Measurements from ENCODE around the gene RPL29. TPM values are rescaled to one million over a fixed set of nuclear protein-coding genes. Genes with fewer than 3 reads are reported as not detected.
A peak's percentile ranks its signal among the peaks of the same experiment; 100 is the strongest.
"Not testable (repeated sequence)": the region's sequence is repeated elsewhere in the genome, so short reads cannot be mapped to it uniquely, and the experiment has no call there.

RPL29 gene
- total RNA-seq, 1 donor from 2014 or later: 765 TPM

DNA sequence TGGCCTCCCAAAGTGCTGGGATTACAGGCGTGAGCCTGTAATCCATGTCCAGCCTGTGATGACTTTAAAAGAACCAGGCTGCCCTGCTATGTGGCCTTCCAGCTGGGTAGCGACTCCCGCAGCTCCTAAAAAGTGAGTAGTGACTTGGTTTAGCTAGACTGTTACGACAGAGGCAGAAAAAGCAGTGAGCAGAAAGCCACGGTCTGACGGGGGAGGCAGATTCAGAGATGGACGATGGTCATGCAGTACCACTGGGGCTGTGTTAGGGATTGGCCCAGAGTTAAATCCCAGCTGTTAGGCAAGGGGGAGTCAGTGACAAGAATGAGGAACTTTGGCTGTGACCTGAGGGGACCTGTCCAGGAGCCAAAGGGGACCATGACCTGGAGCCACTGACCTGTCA lies 3.1 kb upstream of the RPL29 start:
- TF ChIP-seq, protein P1, sequence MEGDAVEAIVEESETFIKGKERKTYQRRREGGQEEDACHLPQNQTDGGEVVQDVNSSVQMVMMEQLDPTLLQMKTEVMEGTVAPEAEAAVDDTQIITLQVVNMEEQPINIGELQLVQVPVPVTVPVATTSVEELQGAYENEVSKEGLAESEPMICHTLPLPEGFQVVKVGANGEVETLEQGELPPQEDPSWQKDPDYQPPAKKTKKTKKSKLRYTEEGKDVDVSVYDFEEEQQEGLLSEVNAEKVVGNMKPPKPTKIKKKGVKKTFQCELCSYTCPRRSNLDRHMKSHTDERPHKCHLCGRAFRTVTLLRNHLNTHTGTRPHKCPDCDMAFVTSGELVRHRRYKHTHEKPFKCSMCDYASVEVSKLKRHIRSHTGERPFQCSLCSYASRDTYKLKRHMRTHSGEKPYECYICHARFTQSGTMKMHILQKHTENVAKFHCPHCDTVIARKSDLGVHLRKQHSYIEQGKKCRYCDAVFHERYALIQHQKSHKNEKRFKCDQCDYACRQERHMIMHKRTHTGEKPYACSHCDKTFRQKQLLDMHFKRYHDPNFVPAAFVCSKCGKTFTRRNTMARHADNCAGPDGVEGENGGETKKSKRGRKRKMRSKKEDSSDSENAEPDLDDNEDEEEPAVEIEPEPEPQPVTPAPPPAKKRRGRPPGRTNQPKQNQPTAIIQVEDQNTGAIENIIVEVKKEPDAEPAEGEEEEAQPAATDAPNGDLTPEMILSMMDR (IDR thresholded peaks at IDR 0.05): no peak

DNA sequence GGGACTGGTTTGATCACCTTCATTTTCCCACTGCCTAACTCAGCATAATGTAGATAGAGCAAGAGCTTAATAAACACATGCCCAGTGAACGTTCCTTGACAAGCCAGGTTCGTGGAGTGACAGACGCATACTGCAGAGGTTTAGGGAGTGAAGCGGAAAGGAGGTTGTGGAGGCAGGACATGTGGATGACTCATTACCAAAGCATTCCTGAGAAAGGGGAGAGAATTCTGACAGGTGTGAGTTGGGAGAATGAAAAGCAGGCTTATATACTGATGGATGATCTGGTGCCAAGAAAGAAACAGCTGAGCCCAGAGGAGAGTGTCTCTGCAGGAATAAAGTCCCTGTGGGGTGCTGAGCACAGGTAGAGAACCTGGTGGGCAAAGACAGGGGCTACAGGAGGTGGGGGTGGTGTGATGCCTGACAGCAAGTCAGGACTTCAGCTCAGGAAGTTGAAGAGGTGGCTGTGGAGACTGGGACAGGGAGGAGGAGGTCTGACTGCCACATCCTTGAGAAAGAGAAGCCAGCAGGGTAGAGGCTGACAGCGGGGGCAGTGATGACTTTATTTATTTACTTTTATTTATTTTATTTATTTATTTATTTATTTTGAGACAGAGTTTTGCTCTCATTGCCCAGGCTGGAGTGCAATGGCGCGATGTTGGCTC lies 2.4 kb upstream of the RPL29 start:
- Histone ChIP-seq H3K27me3 (ENCODE audit: low read depth) (no peaks in the 10 kb centered on the region), H3K4me3 (no peak overlapping the region), H3K36me3 (peaks cover 21% of the 10 kb centered on the region), H3K4me1 (peaks cover 27% of the 10 kb centered on the region), H3K27ac (no peak overlapping the region), H3K9me3 (no peaks in the 10 kb centered on the region)
- ATAC-seq: no peak
- TF ChIP-seq, protein P1 (IDR thresholded peaks at IDR 0.05): no peak
- intact Hi-C loops (cut with DNase I): no loop called here
- DNase-seq: no peak

More for the DNA sequence above, 3.1 kb upstream of the RPL29 start:
- Histone ChIP-seq H3K4me1 (peaks cover 24% of the 10 kb centered on the region), H3K4me3 (no peak overlapping the region), H3K36me3 (peaks cover 14% of the 10 kb centered on the region), H3K27me3 (ENCODE audit: low read depth) (no peaks in the 10 kb centered on the region), H3K9me3 (no peaks in the 10 kb centered on the region), H3K27ac (no peak overlapping the region)
- intact Hi-C loops (cut with DNase I): no loop called here
- DNase-seq (no peak), ATAC-seq (no peak)

DNA sequence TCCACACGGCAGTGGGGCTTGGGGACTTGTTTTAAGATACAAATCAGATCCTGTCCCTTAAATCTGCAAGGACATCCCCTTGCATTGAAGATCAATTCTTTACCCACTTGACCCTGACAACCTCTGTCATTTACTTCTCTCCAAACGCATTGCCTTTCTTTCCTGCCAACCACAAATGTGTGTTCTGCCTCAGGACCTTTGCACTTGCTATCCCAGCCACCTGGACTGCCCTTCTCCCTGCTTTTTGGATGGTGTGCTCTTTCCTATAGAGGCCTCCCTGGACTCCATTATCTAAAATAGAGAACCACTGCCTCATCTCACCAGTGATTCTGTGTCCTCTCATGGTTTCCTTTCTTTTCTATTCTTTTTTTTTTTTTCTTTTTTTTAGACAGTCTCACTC lies 1.5 kb upstream of the RPL29 start:
- Histone ChIP-seq H3K36me3 (peaks cover 30% of the 10 kb centered on the region), H3K9me3 (no peaks in the 10 kb centered on the region), H3K27me3 (ENCODE audit: low read depth) (no peaks in the 10 kb centered on the region), H3K27ac (no peak overlapping the region), H3K4me3 (no peak overlapping the region), H3K4me1 (peaks cover 27% of the 10 kb centered on the region)
- TF ChIP-seq, protein P1 (IDR thresholded peaks at IDR 0.05): no peak
- ATAC-seq (no peak), DNase-seq (no peak)
- intact Hi-C loops (cut with DNase I): no loop called here

DNA sequence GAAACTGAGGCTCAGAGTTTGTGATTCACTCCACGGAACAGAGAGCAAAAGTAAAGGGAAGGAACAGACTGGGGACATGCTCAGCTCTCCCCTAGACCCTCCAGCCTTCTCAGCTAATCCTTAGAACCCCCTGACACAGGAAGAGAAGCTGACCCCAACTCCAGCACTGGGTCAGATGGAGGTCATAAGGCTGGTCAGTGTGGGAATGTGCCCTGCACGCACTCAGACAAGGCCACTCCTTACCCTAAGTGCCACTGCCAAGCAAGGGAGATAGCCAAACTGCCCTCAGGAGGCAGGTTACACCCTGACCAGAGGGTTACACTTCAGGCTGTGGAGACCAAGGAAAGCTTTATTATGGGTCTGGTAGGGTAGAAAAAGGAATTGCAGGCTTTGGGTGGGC lies 1.2 kb downstream of the RPL29 start:
- Histone ChIP-seq H3K4me1 (peaks cover 19% of the 10 kb centered on the region), H3K4me3 (peak overlapping the region; percentile 80), H3K36me3 (peaks cover 40% of the 10 kb centered on the region), H3K27ac (no peak overlapping the region), H3K9me3 (no peaks in the 10 kb centered on the region), H3K27me3 (ENCODE audit: low read depth) (no peaks in the 10 kb centered on the region)
- DNase-seq (no peak), ATAC-seq (no peak)
- TF ChIP-seq, protein P1 (IDR thresholded peaks at IDR 0.05): no peak
- intact Hi-C loops (cut with DNase I): no loop called here

DNA sequence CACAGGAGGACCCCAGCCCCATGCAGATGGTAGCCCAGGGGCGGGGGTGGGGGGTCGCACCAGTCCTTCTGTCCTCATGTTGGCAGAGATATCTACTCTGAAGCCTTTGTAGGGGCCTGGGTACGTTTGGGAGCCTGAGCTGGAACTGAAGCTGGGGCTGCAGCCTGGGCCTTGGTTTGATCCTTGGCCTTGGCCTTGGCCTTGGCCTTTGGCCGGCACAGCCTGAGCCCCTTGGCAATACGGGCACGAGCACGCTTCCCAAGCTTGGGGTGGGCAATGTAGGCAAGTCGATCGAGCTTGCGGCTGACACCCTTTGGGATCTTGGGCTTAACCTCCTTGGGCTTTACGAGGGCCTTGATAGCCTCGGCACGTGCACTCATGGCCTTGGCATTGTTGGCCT lies 2.0 kb downstream of the RPL29 start:
- H3K27me3 ChIP-seq (ENCODE audit: low read depth); H3K27ac ChIP-seq; DNase-seq; ATAC-seq; H3K9me3 ChIP-seq; H3K4me3 ChIP-seq; intact Hi-C loops (cut with DNase I): not testable (repeated sequence)
- H3K4me1 ChIP-seq: peaks cover 19% of the 10 kb centered on the region
- H3K36me3 ChIP-seq: peaks cover 40% of the 10 kb centered on the region

DNA sequence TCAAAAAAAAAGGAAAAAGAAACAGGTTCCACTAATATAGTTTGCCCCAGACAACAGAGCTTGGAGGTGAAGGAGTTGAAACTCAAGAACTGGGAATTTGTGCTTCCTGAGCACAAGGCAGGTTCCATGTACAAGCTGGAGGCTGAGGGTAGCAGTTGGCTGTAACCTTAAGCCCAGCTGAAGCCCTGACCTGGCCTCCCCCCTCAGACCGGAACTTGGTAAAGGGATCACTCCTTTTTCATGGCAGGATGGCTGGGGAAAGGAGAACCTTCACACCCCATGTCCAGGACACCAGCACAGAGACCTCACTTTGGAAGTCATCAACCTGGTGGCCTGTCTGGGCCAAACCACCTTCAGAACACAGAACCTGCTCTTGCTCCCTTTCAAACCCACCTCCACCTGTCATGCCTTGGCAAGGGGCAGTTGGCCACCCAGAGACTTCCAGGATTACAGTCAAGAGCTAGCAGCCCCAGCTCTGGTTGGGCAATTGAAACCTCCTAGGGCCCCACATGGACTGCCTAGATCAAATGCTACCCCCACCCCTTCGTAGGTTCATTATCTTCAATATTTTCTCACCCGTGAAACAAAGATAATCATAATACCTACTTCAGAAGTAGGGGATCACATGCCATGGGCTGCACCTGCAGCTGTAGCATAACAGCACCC lies 3.5 kb downstream of the RPL29 start:
- no peak overlapping the region for H3K4me3 ChIP-seq
- peaks cover 40% of the 10 kb centered on the region for H3K36me3 ChIP-seq
- DNase-seq (no peak), ATAC-seq (no peak)
- intact Hi-C loops (cut with DNase I): no loop called here
- TF ChIP-seq, protein P1 (IDR thresholded peaks at IDR 0.05): no peak
- H3K27me3 ChIP-seq (ENCODE audit: low read depth): no peaks in the 10 kb centered on the region
- H3K9me3 ChIP-seq: no peaks in the 10 kb centered on the region
- no peak overlapping the region for H3K27ac ChIP-seq
- peaks cover 19% of the 10 kb centered on the region for H3K4me1 ChIP-seq

DNA sequence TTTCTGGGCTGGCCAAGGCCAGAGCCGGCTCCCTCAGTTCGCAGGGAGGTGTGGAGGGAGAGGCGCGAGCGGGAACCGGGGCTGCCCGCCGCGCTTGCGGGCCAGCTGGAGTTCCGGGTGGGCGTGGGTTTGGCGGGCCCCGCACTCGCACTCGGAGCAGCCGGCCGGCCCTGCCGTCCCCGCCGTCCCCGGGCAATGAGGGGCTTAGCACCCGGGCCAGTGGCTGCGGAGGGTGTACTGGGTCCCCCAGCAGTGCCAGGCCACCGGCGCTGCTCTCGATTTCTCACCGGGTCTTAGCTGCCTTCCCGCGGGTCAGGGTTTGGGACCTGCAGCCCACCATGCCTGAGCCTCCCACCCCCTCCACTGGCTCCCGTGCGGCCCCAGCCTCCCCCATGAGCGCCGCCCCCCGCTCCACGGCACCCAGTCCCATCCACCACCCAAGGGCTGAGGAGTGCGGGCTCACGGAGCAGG lies 5.2 kb downstream of the RPL29 start:
- H3K9me3 ChIP-seq; ATAC-seq; intact Hi-C loops (cut with DNase I); DNase-seq; H3K27ac ChIP-seq; H3K4me3 ChIP-seq; H3K27me3 ChIP-seq (ENCODE audit: low read depth): not testable (repeated sequence)
- Histone ChIP-seq H3K4me1 (peaks cover 19% of the 10 kb centered on the region), H3K36me3 (peaks cover 40% of the 10 kb centered on the region)

Data from lower lobe of right lung (tissue), 2 donors.